HTR-8/SVneo (cell line): ENCODE measurements around the gene RYK.
"Not testable (repeated sequence)": the region's sequence is repeated elsewhere in the genome, so short reads cannot be mapped to it uniquely, and the experiment has no call there.

ENCODE experiments used
- DNase-seq: peaks from one replicate; pipeline ENCODE4 v3.0.0; 2011; ENCODE audit warnings: low spot score, mixed read lengths; ENCODE audit not compliant: insufficient read length
- FAIRE-seq: peaks from 2 replicates; lab custom pipeline; 2011; peaks lifted over from hg19 to GRCh38; lab: Jason Lieb, UNC

RYK gene

DNA sequence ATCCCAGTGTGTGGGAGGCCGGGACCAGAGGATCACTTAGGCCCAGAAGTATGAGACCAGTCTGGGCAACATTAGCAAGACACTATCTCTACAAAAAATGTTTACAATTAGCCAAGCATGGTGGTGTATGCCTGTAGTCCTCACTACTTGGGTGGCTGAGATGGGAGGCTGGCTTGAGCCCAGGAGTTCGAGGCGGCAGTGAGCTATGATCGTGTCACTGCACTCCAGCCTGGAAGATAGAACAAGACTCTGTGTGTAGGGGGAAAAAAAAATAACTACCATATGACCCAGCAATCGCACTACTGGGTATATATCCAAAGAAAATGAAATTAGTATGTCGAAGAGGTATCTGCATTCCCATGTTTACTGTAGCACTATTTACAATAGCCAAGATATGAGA, 22.6 kb downstream of the RYK start:
- FAIRE-seq (peak; percentile 31), DNase-seq (no peak)

DNA sequence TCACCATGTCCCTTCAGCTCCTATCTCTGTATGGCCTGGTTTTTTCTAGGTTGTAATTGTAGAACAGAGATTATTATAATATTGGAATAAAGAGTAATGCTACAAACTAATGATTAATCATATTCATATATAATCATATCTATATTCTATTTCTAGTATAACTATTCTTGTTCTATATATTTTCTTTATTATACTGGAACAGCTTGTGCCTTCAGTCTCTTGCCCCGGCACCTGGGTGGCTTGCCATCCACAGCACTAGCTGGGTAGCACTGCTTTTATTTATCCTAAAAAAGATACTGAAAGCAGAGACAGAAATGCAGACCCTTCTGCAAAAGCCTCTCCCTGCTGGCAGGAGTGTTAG, 25.9 kb downstream of the RYK start:
- not testable (repeated sequence) for DNase-seq, FAIRE-seq

DNA sequence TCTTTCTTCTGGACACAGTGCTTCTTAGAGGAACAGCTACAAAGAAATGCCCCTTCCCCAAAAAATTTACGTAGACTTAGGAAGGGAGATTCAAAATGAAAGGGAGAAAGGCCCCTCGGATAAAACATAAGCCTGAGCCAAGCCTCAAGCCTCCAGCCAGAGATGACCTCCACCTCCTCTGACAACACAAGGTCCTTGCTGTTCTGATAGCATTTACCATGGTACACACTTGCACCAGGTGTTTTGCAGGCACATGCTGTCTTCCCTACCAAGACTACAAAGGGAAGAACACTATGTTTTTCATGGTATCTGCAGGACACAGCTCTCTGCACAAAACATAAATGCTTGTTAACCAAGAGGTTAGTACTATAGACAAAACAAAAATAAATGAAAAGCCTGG, 27.8 kb downstream of the RYK start:
- DNase-seq (no peak), FAIRE-seq (no peak)

DNA sequence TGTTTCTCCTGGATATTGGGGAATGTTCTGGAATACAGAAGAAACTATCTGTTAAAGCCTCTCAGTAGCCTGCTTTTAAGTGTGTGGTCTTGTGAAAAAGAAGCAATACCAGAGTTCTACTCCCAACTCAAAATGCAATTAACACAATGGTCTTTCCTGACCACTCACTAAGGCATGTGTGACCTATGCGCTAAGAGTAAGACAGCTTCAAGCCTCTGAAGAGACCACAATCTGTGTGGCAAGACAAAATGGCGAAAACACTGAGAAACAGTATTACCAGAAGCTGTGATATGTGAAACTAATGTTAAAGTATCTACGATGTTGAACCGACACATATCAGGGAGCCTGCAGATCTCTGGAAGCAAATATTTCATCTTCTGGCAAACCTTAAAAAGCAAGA, 33.8 kb downstream of the RYK start:
- DNase-seq = no peak
- no peak for FAIRE-seq

DNA sequence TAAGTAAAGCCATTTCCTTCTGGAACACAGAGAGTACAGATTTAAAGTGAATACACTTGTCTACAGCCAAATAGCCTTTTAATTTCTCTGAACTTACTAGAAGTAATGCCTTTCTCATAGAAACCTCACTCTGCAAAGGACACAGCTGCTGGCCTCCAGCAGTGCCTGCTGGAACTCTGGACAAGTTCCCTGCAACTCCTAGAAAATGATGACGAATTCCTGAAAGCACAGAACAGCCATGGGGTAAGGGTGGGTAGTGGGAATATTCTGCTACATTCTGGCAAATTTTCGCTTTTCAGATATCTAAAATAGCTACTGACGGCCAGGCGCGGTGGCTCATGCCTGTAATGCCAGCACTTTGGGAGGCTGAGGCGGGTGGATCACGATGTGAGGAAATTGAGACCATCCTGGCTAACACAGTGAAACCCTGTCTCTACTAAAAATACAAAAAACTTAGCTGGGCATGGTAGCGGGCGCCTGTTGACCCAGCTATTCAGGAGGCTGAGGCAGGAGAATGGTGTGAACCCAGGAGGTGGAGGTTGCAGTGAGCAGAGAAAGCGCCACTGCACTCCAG, 34.4 kb downstream of the RYK start:
- FAIRE-seq = no peak
- DNase-seq = no peak

DNA sequence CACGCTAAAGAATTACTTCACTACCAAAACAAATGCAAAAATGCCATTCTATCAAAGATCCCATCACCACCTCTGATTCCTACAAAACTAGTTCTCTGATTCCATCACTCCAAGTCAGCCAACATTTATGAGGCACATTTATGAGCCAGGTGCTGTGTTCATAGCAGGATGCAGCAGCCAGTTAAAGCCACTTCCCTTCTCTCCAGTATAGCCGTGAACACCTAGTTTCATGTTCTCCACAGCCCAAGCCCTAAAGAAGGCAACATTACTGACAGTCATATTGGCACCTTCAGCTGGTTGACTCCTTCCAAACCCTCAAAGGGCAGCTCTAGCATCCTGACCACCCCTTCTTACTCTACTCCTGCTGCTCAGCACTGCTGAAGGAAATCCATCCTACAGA, 36.4 kb downstream of the RYK start:
- DNase-seq = no peak
- FAIRE-seq = no peak

DNA sequence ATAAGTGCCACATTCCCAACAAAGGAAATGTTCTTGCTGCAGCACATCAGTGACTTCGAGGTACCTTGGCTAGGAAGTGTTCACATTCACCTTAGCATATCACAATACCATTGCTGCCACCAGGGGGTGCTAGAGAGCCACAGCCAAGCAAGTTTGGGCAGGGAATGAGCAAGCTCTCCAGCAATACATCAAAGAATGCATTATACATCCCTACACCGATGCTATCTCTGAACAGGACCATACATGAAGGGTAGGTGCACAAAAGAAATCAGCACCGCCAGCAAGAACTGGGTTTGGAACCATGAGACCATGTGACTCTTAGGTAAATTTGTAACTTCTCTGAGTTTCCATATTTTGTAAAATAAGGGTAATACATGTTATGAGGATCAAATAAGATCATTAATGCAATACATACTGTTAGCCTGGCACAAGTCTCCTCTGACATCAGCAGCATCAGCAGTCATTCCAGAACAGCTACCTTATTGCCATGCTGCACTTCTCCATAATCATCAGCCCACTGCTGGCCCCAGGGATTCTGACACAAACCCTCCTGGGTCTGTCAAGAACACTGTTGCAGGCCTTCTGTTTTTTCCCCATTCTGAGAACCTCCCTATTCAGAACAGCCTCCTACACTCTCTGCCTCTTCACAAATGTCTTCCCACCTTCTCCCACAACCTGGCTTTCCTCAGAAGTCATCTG, 37.5 kb downstream of the RYK start:
- peak; percentile 64 for FAIRE-seq

DNA sequence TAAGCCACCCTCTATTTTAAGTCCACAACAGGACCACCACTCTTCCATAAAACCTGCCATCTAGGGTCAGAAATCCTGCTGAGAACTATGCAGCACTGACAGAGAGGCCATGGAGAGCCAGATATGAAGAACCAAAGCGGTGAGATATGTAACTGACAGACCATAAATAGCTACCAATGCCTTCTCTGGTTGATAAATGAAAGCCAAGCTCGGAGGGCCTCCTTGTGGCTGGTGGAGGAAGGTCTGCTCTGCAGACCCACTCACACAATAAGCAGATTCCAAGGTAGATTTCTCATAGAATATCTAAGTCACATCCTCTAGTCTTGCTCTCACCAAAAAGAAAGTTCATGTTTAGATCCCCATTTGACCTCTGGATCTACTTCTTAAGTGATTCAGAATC, 38.9 kb downstream of the RYK start:
- FAIRE-seq = no peak
- DNase-seq = peak; percentile 31

More for the DNA sequence above, 37.5 kb downstream of the RYK start:
- peak; percentile 74 for DNase-seq

DNA sequence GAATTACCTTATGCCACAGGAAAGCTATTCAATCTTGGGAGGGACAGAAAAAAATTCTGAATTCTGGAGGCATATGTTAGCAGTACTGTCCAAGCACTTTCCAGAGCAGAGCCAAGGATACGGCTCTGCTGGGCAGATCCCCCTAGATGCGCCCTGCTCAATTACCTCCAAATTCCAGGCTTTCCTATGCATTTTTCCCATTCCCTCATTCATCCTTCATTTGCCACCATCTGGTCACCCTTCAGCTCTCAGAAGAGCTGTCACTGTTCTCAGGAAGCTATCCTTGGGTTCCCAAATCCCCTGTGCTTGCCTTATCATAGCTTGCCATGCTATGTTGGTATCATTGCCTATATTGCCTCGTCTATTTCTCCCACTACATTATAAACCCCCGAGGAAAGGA, 45.2 kb downstream of the RYK start:
- no peak for FAIRE-seq
- DNase-seq = no peak

DNA sequence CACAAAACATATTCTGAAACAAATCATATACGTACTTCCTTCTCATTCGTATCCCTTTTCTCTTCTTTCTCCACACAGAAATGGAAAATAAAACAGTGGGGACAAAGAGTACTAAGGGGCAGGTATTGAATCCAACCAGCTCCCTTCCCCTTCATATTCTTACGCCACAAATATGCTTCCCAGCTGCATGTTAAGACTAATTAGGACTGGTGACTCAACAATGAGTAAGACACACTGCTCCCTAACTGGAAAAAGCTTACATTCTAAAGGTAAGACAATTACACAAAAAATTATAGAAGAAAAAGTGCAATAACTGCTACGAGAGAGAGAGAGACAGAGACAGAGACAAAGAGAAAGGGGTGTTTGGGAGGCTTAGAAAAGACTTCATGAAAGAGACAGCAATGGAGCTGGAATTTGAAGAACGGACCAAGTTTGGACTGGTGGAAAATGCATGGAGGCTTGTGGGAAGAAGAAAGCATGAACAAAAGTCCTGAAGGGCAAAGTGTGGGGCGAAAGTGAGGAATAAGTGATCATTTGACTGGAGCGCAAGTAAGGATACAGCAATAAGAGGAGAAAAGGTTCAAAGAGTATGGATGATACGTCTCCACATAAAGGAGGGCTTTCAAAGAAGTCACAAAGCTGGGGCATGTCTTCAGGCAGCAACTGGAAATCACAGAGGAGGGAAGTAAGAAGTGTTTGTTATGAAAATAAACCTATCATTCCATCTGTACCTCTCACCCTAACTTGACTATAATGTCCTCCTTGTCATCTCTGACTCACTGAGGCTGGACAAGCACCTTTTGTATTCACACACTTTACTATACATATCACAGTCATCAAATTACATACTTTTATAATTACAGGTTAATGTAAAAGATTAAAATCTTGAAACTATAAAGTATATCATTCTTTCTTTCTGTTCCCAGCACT, 49.2 kb downstream of the RYK start:
- FAIRE-seq (no peak), DNase-seq (peak; percentile 8)

DNA sequence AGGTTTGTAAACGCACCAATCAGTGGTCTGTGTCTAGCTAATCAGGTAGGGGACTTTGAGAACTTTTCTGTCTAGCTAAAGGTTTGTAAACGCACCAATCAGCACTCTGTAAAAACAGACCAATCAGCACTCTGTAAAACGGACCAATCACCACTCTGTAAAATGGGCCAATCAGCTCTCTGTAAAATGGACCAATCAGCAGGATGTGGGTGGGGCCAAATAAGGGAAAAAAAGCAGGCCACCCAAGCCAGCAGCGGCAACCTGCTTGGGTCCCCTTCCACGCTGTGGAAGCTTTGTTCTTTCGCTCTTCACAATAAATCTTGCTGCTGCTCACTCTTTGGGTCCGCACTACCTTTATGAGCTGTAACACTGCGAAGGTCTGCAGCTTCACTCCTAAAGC, 50.8 kb downstream of the RYK start:
- DNase-seq, FAIRE-seq: not testable (repeated sequence)

DNA sequence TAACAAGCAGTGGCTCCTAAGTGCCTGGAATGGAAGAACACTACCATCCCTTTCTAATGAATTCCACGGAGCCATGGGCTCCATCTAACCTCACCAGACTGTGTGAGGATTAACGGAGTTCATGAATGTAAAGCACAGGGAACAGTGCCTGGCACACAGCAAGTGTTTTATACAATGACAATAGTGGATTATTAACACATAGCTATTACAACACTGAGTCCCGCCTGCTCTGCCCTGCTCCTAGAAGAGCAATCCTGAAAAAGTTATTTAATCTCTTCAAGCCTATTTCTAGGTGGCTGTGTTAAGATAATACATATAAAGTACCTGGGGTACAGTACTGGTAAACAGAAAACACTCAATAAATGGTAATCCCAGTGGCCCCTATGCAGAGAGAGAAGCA, 51.4 kb downstream of the RYK start:
- no peak for DNase-seq
- no peak for FAIRE-seq

DNA sequence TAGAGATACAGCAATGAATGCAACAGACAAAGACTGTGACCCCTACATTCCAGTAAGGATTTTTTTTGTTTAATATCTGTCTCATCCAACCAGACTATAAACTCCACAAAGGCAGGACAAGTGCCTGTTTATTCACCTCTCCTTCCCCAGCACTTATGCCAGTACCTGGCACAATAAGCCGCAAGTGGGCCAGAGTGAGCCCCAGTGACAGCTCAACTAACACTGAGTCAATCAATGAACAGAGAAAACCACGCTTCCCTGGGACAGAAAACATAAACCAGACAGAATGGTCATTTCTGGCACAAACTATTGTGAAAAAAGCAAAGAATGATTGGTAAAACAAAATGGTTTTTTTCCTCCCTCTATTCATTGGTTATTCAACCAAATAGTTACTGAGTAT, 52.2 kb downstream of the RYK start:
- FAIRE-seq (no peak), DNase-seq (no peak)

DNA sequence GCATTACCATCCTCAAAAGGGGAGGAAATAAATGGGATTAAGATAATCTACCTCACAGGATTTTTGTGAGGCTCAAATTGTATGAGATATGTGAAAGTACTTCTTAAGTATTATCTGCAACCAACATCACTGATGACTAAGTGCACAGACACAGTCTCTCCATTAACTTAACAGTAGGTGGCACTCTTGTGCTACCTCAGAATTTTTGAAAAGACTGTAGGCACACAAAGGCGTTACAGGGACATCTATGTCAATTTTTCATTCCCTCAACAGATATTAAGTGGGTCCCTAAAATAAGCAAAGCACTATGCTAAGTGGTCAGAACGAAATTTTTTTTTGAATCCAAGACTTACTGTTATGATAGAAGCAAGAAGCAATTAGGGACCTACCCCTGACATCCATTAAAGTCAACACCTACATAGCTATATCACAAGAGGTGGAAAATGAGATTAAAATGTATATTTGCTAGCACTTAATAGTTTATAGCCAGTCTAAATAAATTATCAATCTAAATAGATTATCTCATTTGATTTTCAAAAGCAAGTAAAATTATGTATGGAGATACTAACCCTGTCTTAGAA, 52.9 kb downstream of the RYK start:
- FAIRE-seq = no peak
- peak; percentile 70 for DNase-seq

DNA sequence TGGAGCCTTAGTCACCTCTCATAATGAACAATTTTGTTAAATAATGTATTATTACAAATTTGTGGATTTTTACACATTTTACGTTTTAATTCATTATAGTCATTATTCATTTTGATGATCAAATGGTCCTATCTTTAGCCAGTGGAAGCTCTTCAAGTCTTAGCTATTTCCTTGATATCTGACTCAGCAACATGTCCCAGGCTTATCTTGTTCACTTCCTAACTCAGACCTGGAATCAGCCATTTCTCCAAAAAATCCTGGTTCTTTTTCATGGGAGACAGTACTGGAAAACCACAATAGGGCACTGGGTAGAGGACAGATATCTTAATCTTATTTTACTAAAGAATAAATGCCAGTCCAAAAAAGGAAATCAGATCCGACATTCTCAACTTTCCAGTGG, 56.4 kb downstream of the RYK start:
- FAIRE-seq (no peak), DNase-seq (no peak)

DNA sequence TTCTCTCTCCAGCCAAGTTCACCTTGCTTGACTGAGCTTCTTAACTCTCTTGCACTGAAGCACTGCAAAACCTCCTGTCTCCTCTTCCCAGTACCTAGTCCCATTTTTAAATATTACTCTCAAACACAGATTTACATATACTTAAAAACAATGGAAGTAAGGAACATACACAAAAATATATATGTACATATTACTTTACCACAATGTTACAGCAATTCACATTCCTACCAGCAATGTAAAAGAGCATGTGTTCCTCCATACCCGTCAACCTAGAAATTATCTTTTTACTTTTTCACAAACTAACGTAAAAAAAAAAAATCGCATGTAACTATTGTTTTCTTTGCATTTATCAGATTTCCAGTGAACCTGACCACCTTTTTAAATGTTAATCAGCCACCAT, 60.4 kb downstream of the RYK start:
- no peak for FAIRE-seq
- no peak for DNase-seq

DNA sequence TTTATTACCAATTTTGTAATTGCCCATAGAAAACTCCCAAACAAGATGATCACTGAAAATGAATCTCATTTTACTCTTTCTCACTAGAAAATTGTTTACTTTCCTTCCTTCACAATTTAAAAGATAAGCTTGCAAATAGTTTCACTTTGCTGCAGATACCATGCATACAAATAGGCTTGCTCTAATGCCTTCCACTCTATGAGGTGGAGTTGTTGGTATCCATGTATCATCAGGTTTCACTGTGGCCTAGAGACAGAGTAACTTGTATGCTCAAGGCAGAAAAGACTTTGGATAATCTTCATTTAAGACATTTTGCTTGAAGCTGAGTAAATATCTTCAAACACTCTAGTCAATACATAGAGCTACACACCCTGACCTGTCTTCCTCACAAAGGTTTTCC, 60.8 kb downstream of the RYK start:
- DNase-seq (no peak), FAIRE-seq (no peak)

DNA sequence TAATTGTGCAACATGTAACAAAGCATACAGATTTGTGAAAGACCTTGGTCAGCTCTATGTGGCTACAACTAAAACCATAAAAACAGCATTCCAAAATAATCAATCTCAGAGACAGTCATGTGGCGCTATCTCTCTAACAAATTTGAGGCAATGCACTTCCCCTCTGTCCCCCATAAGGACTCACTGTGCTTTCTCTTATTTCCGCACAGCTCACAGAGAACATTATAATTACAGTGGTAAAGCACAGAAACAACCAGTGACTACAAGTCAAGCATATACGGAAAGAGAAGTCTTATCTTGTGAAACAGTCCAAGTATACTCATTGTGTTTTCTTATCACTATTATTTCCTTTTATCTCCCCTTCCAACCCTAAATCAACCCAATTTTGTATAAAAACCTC, 64.3 kb downstream of the RYK start:
- no peak for DNase-seq
- no peak for FAIRE-seq

DNA sequence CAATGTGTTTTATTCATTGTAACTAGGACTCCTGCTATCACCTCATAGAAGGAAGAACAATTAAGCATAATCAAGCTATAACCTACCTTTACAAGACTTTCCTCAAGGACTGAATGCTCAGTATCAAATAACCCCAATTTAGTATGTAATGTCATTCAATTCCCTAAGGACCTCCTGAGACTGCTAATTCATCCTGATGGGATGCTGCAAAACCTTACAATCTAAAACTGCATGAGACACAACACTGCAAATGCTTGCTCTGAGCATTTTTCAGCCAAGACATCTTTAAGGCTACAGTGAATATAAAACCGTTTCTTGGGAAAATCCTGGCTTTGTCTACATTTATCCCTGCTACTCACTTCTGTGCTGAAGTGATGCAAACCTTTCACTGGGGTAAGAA, 69.9 kb downstream of the RYK start:
- no peak for FAIRE-seq
- DNase-seq = no peak

DNA sequence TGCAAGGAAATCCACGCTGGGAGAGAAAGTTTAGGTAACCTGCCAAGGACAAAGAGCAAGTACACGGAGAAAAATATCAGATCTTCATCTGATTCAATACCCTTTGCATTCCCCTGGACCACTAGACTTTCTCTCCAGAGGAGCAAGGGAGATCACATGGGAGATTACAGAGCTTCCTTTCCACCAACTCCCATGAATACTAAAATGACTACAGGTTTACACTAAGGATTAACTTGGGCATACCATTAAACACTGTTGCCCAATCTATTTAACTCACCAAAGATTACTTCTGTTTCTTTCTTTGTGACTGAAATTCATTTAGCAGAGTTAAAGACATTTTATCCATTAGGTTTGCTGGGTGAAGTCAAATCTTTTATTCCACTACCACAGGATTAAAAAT, 71.2 kb downstream of the RYK start:
- FAIRE-seq = no peak
- DNase-seq = no peak

DNA sequence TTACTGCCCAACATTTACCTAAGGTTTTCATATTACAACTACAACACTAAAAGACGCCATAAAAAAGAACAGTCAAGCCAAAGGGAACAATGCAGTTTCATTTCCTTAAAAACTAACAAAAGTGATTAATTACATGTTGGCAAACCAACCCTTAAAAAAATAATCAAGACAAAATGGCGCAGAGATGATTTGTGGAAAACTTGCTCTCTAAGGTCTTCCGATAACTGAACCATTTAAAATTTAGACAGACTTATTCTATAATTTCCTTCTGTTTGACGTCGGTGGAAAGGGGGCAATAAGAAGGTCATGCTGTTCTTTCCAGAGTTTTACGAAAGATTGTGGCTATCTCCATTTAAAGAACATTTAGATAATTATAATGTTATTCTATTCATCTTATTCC, 87.6 kb downstream of the RYK start:
- no peak for FAIRE-seq
- no peak for DNase-seq
